Measurements from ENCODE around the gene LRRIQ1. TPM values are rescaled to one million over a fixed set of nuclear protein-coding genes. Genes with fewer than 3 reads are reported as not detected.

Gene LRRIQ1
- total and polyA plus RNA-seq, 2 experiments from 2014 or later, result 1.4 to 4.0 TPM

DNA sequence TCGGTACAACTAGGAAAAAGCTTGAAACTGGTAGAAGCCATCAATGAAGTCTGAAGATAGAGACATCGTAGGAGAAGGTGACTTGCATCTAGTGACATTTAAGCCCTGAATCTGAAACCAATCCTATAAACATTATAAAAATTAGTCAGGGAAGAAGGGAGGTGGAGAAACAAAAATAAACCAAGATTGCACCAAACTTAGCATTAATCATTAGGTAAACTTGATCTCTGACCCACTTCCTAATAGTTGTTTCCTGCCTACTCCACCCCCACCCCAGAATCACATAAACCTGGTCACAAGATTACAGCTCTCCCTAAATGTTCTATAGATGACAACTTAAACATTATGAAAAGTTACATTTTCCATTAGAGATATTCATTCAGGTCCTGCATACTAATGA, 40.5 kb upstream of the LRRIQ1 start:
- H3K4me2 ChIP-seq, result 0 out of 2 replicates have a peak overlapping the region, but pooled peaks have one; percentile 17
- H3K36me3 ChIP-seq (ENCODE audit: insufficient read depth), result no peaks in the 10 kb centered on the region
- H2AFZ ChIP-seq, result no peak overlapping the region
- 0 out of 2 replicates have a peak overlapping the region, but pooled peaks have one; percentile 2 for H3K27ac Mint-ChIP-seq
- no peaks in the 10 kb centered on the region for H3K9me3 Mint-ChIP-seq
- peaks cover 15% of the 10 kb centered on the region for H3K4me1 Mint-ChIP-seq
- H3K4me3 ChIP-seq, result no peak overlapping the region
- 0 out of 2 replicates have a peak, but pooled peaks cover 7% of the 10 kb centered on the region for H3K9me2 ChIP-seq (ENCODE audit: insufficient read depth)
- peaks cover 4% of the 10 kb centered on the region for H3K27me3 Mint-ChIP-seq (ENCODE audit: insufficient read depth, low read depth, poor library complexity)
- no peaks in the 10 kb centered on the region for H3K27me3 ChIP-seq (ENCODE audit: insufficient read depth)
- no peaks in the 10 kb centered on the region for H3K36me3 Mint-ChIP-seq (ENCODE audit: low read depth)
- ATAC-seq, result no peak
- DNase-seq (ENCODE audit: low spot score), result no peak
- no peak overlapping the region for H3K4me3 Mint-ChIP-seq
- H3F3A ChIP-seq (replicated peaks; ENCODE audit: low read depth), result no peaks in the 10 kb centered on the region
- H3K79me2 ChIP-seq (replicated peaks; ENCODE audit: insufficient read depth), result no peaks in the 10 kb centered on the region
- TF ChIP-seq STAT1 (IDR thresholded peaks at IDR 0.05; ENCODE audit: unreplicated experiment) (no peak), CREB1 (CRISPR knock-in tag; IDR thresholded peaks at IDR 0.05; ENCODE audit: low read depth) (no peak), NANOG (IDR thresholded peaks at IDR 0.05; ENCODE audit: borderline replicate concordance) (no peak), EZH2 (IDR thresholded peaks at IDR 0.05; ENCODE audit: low read depth, unreplicated experiment) (no peak), ZNF331 (CRISPR knock-in tag; IDR thresholded peaks at IDR 0.05; ENCODE audit: low read depth) (no peak), JUNB (IDR thresholded peaks at IDR 0.05; ENCODE audit: unreplicated experiment) (no peak), POLR2AphosphoS5 (IDR thresholded peaks at IDR 0.05; ENCODE audit: low read depth) (no peak)
- TF ChIP-seq, protein P1, sequence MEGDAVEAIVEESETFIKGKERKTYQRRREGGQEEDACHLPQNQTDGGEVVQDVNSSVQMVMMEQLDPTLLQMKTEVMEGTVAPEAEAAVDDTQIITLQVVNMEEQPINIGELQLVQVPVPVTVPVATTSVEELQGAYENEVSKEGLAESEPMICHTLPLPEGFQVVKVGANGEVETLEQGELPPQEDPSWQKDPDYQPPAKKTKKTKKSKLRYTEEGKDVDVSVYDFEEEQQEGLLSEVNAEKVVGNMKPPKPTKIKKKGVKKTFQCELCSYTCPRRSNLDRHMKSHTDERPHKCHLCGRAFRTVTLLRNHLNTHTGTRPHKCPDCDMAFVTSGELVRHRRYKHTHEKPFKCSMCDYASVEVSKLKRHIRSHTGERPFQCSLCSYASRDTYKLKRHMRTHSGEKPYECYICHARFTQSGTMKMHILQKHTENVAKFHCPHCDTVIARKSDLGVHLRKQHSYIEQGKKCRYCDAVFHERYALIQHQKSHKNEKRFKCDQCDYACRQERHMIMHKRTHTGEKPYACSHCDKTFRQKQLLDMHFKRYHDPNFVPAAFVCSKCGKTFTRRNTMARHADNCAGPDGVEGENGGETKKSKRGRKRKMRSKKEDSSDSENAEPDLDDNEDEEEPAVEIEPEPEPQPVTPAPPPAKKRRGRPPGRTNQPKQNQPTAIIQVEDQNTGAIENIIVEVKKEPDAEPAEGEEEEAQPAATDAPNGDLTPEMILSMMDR (conservative IDR thresholded peaks at IDR 0.05; ENCODE audit: low read depth in 2 of 2), result no peak
- TF ChIP-seq, protein P2, sequence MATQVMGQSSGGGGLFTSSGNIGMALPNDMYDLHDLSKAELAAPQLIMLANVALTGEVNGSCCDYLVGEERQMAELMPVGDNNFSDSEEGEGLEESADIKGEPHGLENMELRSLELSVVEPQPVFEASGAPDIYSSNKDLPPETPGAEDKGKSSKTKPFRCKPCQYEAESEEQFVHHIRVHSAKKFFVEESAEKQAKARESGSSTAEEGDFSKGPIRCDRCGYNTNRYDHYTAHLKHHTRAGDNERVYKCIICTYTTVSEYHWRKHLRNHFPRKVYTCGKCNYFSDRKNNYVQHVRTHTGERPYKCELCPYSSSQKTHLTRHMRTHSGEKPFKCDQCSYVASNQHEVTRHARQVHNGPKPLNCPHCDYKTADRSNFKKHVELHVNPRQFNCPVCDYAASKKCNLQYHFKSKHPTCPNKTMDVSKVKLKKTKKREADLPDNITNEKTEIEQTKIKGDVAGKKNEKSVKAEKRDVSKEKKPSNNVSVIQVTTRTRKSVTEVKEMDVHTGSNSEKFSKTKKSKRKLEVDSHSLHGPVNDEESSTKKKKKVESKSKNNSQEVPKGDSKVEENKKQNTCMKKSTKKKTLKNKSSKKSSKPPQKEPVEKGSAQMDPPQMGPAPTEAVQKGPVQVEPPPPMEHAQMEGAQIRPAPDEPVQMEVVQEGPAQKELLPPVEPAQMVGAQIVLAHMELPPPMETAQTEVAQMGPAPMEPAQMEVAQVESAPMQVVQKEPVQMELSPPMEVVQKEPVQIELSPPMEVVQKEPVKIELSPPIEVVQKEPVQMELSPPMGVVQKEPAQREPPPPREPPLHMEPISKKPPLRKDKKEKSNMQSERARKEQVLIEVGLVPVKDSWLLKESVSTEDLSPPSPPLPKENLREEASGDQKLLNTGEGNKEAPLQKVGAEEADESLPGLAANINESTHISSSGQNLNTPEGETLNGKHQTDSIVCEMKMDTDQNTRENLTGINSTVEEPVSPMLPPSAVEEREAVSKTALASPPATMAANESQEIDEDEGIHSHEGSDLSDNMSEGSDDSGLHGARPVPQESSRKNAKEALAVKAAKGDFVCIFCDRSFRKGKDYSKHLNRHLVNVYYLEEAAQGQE (IDR thresholded peaks at IDR 0.05; ENCODE audit: unreplicated experiment), result no peak
- TF ChIP-seq, protein P3, sequence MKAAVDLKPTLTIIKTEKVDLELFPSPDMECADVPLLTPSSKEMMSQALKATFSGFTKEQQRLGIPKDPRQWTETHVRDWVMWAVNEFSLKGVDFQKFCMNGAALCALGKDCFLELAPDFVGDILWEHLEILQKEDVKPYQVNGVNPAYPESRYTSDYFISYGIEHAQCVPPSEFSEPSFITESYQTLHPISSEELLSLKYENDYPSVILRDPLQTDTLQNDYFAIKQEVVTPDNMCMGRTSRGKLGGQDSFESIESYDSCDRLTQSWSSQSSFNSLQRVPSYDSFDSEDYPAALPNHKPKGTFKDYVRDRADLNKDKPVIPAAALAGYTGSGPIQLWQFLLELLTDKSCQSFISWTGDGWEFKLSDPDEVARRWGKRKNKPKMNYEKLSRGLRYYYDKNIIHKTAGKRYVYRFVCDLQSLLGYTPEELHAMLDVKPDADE (IDR thresholded peaks at IDR 0.05), result no peak
- TF ChIP-seq, protein P4, sequence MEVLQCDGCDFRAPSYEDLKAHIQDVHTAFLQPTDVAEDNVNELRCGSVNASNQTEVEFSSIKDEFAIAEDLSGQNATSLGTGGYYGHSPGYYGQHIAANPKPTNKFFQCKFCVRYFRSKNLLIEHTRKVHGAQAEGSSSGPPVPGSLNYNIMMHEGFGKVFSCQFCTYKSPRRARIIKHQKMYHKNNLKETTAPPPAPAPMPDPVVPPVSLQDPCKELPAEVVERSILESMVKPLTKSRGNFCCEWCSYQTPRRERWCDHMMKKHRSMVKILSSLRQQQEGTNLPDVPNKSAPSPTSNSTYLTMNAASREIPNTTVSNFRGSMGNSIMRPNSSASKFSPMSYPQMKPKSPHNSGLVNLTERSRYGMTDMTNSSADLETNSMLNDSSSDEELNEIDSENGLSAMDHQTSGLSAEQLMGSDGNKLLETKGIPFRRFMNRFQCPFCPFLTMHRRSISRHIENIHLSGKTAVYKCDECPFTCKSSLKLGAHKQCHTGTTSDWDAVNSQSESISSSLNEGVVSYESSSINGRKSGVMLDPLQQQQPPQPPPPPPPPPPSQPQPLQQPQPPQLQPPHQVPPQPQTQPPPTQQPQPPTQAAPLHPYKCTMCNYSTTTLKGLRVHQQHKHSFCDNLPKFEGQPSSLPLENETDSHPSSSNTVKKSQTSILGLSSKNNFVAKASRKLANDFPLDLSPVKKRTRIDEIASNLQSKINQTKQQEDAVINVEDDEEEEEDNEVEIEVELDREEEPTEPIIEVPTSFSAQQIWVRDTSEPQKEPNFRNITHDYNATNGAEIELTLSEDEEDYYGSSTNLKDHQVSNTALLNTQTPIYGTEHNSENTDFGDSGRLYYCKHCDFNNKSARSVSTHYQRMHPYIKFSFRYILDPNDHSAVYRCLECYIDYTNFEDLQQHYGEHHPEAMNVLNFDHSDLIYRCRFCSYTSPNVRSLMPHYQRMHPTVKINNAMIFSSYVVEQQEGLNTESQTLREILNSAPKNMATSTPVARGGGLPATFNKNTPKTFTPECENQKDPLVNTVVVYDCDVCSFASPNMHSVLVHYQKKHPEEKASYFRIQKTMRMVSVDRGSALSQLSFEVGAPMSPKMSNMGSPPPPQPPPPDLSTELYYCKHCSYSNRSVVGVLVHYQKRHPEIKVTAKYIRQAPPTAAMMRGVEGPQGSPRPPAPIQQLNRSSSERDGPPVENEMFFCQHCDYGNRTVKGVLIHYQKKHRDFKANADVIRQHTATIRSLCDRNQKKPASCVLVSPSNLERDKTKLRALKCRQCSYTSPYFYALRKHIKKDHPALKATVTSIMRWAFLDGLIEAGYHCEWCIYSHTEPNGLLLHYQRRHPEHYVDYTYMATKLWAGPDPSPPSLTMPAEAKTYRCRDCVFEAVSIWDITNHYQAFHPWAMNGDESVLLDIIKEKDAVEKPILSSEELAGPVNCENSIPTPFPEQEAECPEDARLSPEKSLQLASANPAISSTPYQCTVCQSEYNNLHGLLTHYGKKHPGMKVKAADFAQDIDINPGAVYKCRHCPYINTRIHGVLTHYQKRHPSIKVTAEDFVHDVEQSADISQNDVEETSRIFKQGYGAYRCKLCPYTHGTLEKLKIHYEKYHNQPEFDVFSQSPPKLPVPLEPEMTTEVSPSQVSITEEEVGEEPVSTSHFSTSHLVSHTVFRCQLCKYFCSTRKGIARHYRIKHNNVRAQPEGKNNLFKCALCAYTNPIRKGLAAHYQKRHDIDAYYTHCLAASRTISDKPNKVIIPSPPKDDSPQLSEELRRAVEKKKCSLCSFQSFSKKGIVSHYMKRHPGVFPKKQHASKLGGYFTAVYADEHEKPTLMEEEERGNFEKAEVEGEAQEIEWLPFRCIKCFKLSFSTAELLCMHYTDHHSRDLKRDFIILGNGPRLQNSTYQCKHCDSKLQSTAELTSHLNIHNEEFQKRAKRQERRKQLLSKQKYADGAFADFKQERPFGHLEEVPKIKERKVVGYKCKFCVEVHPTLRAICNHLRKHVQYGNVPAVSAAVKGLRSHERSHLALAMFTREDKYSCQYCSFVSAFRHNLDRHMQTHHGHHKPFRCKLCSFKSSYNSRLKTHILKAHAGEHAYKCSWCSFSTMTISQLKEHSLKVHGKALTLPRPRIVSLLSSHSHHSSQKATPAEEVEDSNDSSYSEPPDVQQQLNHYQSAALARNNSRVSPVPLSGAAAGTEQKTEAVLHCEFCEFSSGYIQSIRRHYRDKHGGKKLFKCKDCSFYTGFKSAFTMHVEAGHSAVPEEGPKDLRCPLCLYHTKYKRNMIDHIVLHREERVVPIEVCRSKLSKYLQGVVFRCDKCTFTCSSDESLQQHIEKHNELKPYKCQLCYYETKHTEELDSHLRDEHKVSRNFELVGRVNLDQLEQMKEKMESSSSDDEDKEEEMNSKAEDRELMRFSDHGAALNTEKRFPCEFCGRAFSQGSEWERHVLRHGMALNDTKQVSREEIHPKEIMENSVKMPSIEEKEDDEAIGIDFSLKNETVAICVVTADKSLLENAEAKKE (CRISPR knock-in tag; IDR thresholded peaks at IDR 0.05), result no peak
- peaks cover 16% of the 10 kb centered on the region for H3K4me1 ChIP-seq (ENCODE audit: insufficient read depth)
- no peak overlapping the region for H3K27ac ChIP-seq (ENCODE audit: low read depth)
- no peaks in the 10 kb centered on the region for H4K20me1 ChIP-seq (replicated peaks; ENCODE audit: insufficient read depth)

All from GM23338 (cell line).